Fibroblast of mammary gland (primary cell): ENCODE measurements around the gene DPP4.

Source experiments
- DNase-seq: peaks from one replicate; pipeline ENCODE4 v3.0.0-alpha.2; 2010; ENCODE audit warnings: low read depth
- H3K4me3 ChIP-seq: 2 replicates; pipeline ENCODE4 v1.5.1; 2011; ENCODE audit warnings: low read depth, mild to moderate bottlenecking, low read length, moderate library complexity; ENCODE audit not compliant: control insufficient read depth
- CTCF ChIP-seq: conservative IDR thresholded peaks from 2 replicates; pipeline ENCODE4 v1.5.1; 2011; ENCODE audit warnings: low read depth, low read length, inconsistent platforms; ENCODE audit not compliant: control insufficient read depth, insufficient read depth

DPP4 gene

GRCh38 chr2:162073888-162074631 lies at the start of gene DPP4:
Gene DPP4, minus strand, starts transcription at chr2:162074215. Its CDS starts 234 bp downstream, at chr2:162073981.
- no peak for TF ChIP-seq CTCF
- peak within 1 kb of the TSS; percentile 81 for H3K4me3 ChIP-seq
- DNase-seq = peak; percentile 48

- DNase-seq = peak; percentile 96
- TF ChIP-seq CTCF = no peak
- no peak overlapping the region for H3K4me3 ChIP-seq
These were observed 44.4 kb upstream of the DPP4 start for GRCh38 chr2:162118166-162119031.

GRCh38 chr2:162116352-162116751 lies 42.3 kb upstream of the DPP4 start:
- H3K4me3 ChIP-seq = no peak overlapping the region
- TF ChIP-seq CTCF = no peak
- DNase-seq = no peak

GRCh38 chr2:162115076-162115475 lies 41.1 kb upstream of the DPP4 start:
- DNase-seq = no peak
- no peak overlapping the region for H3K4me3 ChIP-seq
- no peak for TF ChIP-seq CTCF

GRCh38 chr2:162114271-162114670 lies 40.3 kb upstream of the DPP4 start:
- peak; percentile 57 for DNase-seq
- H3K4me3 ChIP-seq = no peak overlapping the region
- TF ChIP-seq CTCF = no peak

GRCh38 chr2:162113776-162114168 lies 39.8 kb upstream of the DPP4 start:
- TF ChIP-seq CTCF = no peak
- DNase-seq = peak; percentile 90
- no peak overlapping the region for H3K4me3 ChIP-seq
